Activated CD4-positive, alpha-beta T cell treated with anti-CD3 and anti-CD28 coated beads, Interleukin-2, amount 10 ng/mL, durations not matched to agents 24 days and 14 days (primary cell): ENCODE measurements around the gene NCOA4. TPM values are rescaled to one million over a fixed set of nuclear protein-coding genes. Genes with fewer than 3 reads are reported as not detected.
A peak's percentile ranks its signal among the peaks of the same experiment; 100 is the strongest.
"Not testable (repeated sequence)": the region's sequence is repeated elsewhere in the genome, so short reads cannot be mapped to it uniquely, and the experiment has no call there.

Experiments
- DNase-seq: peaks from one replicate; pipeline ENCODE4 v3.0.0; 2022
- H3K27ac Mint-ChIP-seq: one replicate; pipeline ENCODE4 v1.8.0; 2022; ENCODE audit warnings: mild to moderate bottlenecking, mixed read lengths
- H3K27me3 Mint-ChIP-seq: one replicate; pipeline ENCODE4 v1.8.0; 2022; ENCODE audit warnings: mixed read lengths
- H3K36me3 Mint-ChIP-seq: one replicate; pipeline ENCODE4 v1.8.0; 2022; ENCODE audit warnings: low read depth, mild to moderate bottlenecking, mixed read lengths
- H3K4me1 Mint-ChIP-seq: one replicate; pipeline ENCODE4 v1.8.0; 2021; ENCODE audit warnings: mixed read lengths
- H3K4me3 Mint-ChIP-seq: one replicate; pipeline ENCODE4 v1.8.0; 2022; ENCODE audit warnings: mild to moderate bottlenecking, moderate library complexity, mixed read lengths
- H3K9me3 Mint-ChIP-seq: one replicate; pipeline ENCODE4 v1.8.0; 2021; ENCODE audit warnings: mixed read lengths
- intact Hi-C: fragments of 100-400 bp; cut with micrococcal nuclease; formaldehyde crosslinking; loops from one replicate; pipeline ENCODE4 v1.15.1; 2023
- total RNA-seq: library from RNA; stranded (reverse); gene quantifications from 2 replicates; pipeline ENCODE4 v1.2.3, GENCODE V29; 2022

Gene NCOA4
- total RNA-seq, 1 donor from 2014 or later = 98.2 TPM

GRCh38 chr10:46002916-46003693 lies 27.3 kb downstream of the NCOA4 start:
- H3K4me1 Mint-ChIP-seq = peaks cover 7% of the 10 kb centered on the region
- no peak overlapping the region for H3K27ac Mint-ChIP-seq
- DNase-seq = no peak
- no peak overlapping the region for H3K4me3 Mint-ChIP-seq
- intact Hi-C loops = no loop called here
- H3K36me3 Mint-ChIP-seq = peaks cover 64% of the 10 kb centered on the region
- no peaks in the 10 kb centered on the region for H3K9me3 Mint-ChIP-seq
- H3K27me3 Mint-ChIP-seq = no peaks in the 10 kb centered on the region

DNA sequence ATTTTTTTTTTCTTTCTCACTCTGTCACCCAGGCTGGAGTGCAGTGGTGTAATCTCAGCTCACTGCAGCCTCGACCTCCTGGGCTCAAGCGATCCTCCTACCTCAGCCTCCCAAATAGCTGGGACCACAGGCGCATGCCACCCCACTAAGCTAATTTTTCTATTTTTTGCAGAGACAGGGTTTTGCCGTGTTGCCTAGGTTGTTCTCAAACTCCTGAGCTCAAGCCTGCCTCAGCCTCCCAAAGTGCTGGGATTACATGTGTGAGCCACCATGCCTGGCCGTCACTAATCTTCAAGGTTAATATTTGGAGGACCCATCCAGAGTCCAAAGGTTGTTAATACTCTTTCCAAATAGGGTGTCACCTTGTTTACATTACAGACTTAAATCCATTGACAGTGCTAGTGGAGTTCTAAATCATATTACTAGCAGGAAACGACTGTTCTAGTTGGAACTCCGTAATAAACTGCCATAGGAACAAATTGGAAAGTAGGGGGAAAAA lies 28.2 kb downstream of the NCOA4 start:
- H3K27me3 Mint-ChIP-seq, H3K4me1 Mint-ChIP-seq, H3K27ac Mint-ChIP-seq, H3K9me3 Mint-ChIP-seq, intact Hi-C loops, DNase-seq, H3K4me3 Mint-ChIP-seq: not testable (repeated sequence)
- peaks cover 62% of the 10 kb centered on the region for H3K36me3 Mint-ChIP-seq

GRCh38 chr10:46001187-46001756 lies 29.2 kb downstream of the NCOA4 start:
- Mint-ChIP-seq H3K27ac (no peak overlapping the region), H3K9me3 (no peaks in the 10 kb centered on the region), H3K4me1 (peaks cover 4% of the 10 kb centered on the region), H3K4me3 (no peak overlapping the region), H3K27me3 (no peaks in the 10 kb centered on the region), H3K36me3 (peaks cover 55% of the 10 kb centered on the region)
- no peak for DNase-seq
- intact Hi-C loops = no loop called here

- Mint-ChIP-seq H3K36me3 (peaks cover 53% of the 10 kb centered on the region), H3K27ac (no peak overlapping the region), H3K4me3 (no peak overlapping the region), H3K27me3 (no peaks in the 10 kb centered on the region), H3K9me3 (no peaks in the 10 kb centered on the region), H3K4me1 (peaks cover 4% of the 10 kb centered on the region)
- intact Hi-C loops = no loop called here
- DNase-seq = no peak
Measured at GRCh38 chr10:46000538-46000937, 29.9 kb downstream of the NCOA4 start.

DNA sequence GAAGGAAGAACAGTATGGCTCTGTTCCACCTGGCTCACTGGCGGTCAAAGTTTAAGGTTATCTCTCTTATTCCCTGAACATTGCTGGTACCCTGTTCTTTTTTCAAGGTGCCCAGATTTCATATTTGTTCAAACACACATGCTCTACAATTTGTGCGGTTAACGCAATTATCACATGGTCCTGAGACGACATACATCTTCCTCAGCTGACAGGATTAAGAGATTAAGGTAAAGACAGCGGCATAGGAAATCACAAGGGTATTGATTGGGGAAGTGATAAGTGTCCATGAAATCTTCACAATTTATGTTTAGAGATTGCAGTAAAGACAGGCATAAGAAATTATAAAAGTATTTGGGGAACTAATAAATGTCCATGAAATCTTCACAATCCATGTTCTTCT lies 30.5 kb downstream of the NCOA4 start:
- H3K4me3 Mint-ChIP-seq, H3K27me3 Mint-ChIP-seq, H3K27ac Mint-ChIP-seq, intact Hi-C loops, DNase-seq, H3K4me1 Mint-ChIP-seq, H3K9me3 Mint-ChIP-seq: not testable (repeated sequence)
- peaks cover 49% of the 10 kb centered on the region for H3K36me3 Mint-ChIP-seq

DNA sequence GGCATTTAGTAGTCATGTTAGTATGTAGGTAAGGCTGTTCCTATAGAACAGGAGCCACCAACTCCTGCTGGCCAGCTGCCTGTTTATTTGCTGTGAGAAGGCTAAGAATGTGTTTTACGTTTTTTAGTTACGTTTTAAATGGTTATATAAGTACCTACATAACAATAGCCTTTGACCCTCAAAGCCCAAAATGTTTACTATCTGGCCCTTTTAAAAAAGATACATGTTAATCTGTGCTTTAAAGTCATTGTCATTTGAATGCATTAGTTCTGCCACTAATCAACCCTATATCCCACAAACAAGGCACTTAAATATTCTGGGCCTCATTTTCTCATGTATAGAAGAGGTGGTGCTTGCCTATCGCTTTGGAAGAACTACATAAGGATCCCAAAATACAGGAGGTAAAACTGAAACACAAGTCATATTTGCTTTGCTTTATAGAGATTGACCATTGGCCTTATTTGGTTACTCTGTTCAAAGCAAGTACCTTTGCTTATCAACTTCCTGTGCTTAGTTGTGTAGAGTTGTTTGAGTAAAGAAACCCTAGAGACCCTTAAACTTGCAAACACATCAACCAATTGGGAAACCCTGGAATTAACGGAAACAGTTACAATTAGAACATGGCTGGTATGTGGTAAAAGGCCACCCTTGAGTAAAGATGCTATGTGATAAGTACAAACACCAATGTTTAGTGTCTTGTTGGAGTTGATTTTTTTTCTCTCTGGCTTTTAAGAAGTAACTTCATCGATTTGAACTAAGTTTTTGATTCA lies 32.2 kb downstream of the NCOA4 start:
- Mint-ChIP-seq H3K27ac (no peak overlapping the region), H3K9me3 (no peaks in the 10 kb centered on the region), H3K4me3 (no peak overlapping the region), H3K27me3 (no peaks in the 10 kb centered on the region), H3K36me3 (peaks cover 48% of the 10 kb centered on the region), H3K4me1 (peaks cover 4% of the 10 kb centered on the region)
- intact Hi-C loops = no loop called here
- no peak for DNase-seq

DNA sequence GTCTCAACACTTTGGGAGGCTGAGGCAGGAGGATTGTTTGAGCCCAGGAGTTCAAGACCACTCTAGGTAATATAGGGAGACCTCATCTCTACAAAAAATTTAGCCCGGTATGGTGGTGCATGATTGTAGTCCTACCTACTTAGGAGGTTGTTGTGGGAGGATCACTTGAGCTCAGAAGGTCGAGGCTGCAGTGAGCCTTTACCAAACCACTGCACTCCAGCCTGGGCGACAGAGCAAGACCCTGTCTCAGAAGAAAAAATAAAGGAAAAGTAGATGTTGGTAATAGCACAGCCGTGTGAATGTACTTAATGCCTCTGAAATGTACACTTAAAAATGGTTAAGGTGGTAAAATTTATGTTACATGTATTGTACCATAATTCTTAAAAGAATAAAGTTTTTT lies 32.9 kb downstream of the NCOA4 start:
- Mint-ChIP-seq H3K27me3 (no peaks in the 10 kb centered on the region), H3K27ac (no peak overlapping the region), H3K9me3 (no peaks in the 10 kb centered on the region), H3K4me1 (peaks cover 4% of the 10 kb centered on the region), H3K4me3 (no peak overlapping the region), H3K36me3 (peaks cover 49% of the 10 kb centered on the region)
- no peak for DNase-seq
- intact Hi-C loops = no loop called here

DNA sequence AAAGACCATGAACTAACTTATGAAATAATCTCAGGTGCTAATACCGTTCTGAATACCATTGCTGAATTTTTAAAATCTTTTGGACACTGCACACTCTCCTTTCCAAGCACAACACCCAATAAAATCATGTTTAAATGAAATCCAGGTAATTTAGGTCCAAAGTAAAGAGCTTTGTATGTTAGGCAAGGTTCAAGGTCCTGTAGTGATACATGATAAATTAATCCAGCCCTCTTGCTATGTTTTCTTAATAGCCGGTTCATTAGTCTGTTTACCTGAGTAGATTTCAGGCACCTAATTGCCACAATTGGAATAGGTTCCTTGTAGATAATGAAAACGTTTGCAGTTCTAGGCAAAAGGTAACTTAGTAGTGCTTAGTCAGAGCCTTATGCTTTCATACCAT lies 44.8 kb downstream of the NCOA4 start:
- intact Hi-C loops, DNase-seq, H3K27ac Mint-ChIP-seq, H3K4me1 Mint-ChIP-seq, H3K9me3 Mint-ChIP-seq, H3K4me3 Mint-ChIP-seq, H3K27me3 Mint-ChIP-seq: not testable (repeated sequence)
- peaks cover 27% of the 10 kb centered on the region for H3K36me3 Mint-ChIP-seq

GRCh38 chr10:45984473-45984872 lies 46.0 kb downstream of the NCOA4 start:
- H3K9me3 Mint-ChIP-seq, intact Hi-C loops, H3K27ac Mint-ChIP-seq, H3K4me3 Mint-ChIP-seq, H3K27me3 Mint-ChIP-seq, H3K4me1 Mint-ChIP-seq, DNase-seq: not testable (repeated sequence)
- peaks cover 25% of the 10 kb centered on the region for H3K36me3 Mint-ChIP-seq

GRCh38 chr10:45983538-45984186 lies 46.8 kb downstream of the NCOA4 start:
- H3K4me1 Mint-ChIP-seq, H3K4me3 Mint-ChIP-seq, H3K27ac Mint-ChIP-seq, intact Hi-C loops, H3K9me3 Mint-ChIP-seq, H3K27me3 Mint-ChIP-seq: not testable (repeated sequence)
- H3K36me3 Mint-ChIP-seq = peaks cover 23% of the 10 kb centered on the region
- peak; percentile 86 for DNase-seq

DNA sequence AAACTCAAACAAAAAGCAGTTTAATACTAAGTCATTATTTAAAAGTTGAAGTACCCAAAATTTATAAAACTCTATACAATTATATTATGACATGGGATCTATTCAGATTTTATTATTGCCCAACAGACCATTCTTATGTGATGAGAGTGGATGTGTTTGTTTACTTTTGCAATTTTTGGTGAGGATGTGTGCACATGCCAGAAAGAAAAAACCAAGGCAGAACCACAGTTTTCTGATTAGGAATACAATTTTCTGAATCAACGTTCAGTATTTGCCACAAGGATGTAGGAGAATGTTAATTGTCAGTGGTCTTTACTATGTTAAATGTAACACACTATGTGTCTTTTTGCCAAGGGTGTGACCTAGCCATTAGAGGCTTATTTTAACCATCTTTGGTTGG lies 49.1 kb downstream of the NCOA4 start:
- DNase-seq, H3K9me3 Mint-ChIP-seq, H3K4me1 Mint-ChIP-seq, intact Hi-C loops, H3K4me3 Mint-ChIP-seq, H3K27ac Mint-ChIP-seq, H3K27me3 Mint-ChIP-seq: not testable (repeated sequence)
- peaks cover 25% of the 10 kb centered on the region for H3K36me3 Mint-ChIP-seq

DNA sequence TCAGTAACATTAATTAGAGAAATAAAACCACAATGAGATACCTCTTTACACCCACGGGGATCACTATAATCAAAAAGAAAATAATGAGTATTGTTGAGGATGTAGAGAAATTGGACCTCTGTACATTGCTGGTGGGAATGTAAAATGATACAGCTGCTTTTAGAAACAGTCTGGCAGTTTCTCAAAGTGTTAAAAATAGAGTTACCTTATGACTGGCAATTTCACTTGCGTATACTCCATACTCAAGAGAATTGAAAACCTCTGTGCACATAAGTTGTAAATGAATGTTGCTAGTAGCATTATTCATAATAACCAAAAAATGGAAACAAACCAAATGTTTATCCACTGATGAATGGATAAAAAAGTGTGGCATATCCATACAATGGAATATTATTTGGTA lies 51.9 kb downstream of the NCOA4 start:
- H3K9me3 Mint-ChIP-seq, H3K27ac Mint-ChIP-seq, intact Hi-C loops, H3K27me3 Mint-ChIP-seq, DNase-seq, H3K4me3 Mint-ChIP-seq: not testable (repeated sequence)
- peaks cover 25% of the 10 kb centered on the region for H3K36me3 Mint-ChIP-seq
- H3K4me1 Mint-ChIP-seq = peaks cover 12% of the 10 kb centered on the region

DNA sequence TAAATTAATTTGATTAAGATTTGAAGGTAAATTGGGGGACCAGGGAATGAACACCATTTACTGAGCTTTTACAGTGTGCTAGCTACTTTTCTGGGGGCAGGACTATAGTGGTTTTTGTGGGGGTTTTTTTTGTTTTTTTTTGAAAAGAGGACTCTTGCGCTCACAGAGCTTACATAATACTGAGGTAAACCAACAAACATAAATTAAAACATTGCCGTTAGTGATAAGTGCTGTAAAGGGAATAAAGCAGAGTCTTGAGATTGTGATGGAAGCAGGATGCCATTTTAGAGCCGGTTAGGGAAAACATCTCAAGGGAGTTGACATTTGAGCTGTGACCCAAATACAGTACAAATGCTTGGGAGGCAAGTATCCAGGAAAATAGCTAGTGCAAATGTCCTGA lies 56.4 kb downstream of the NCOA4 start:
- intact Hi-C loops, H3K27me3 Mint-ChIP-seq: not testable (repeated sequence)
- peaks cover 27% of the 10 kb centered on the region for H3K4me1 Mint-ChIP-seq

DNA sequence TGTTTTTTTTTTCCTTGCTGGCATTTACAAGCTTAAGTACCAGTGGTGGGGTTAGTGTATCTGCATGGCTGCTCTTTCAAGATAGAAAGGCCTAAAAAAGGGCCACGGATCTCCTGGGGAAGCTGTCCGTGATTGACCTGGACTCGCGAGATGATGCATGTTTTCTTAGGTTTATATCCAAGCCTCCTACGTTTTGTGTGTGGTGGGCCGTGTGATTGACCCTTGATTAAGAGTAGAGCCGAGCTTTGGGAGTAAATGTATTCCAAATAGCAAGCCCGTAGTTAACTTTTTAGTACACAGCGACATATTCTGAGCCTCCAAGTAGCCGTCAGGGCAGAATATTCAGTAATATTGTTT lies 57.6 kb downstream of the NCOA4 start:
- H3K4me1 Mint-ChIP-seq = peaks cover 26% of the 10 kb centered on the region
- H3K9me3 Mint-ChIP-seq, H3K27me3 Mint-ChIP-seq: not testable (repeated sequence)
- H3K4me3 Mint-ChIP-seq = peak overlapping the region; percentile 98
- peak overlapping the region; percentile 94 for H3K27ac Mint-ChIP-seq
- DNase-seq = peak; percentile 56
- peaks cover 23% of the 10 kb centered on the region for H3K36me3 Mint-ChIP-seq
- intact Hi-C loops = loop anchor here (2.0 kb wide), 1 partner anchor 58 kb away; the partner anchor contains the start of gene NCOA4

More for the DNA sequence above, 56.4 kb downstream of the NCOA4 start:
- not testable (repeated sequence) for H3K9me3 Mint-ChIP-seq, DNase-seq, H3K27ac Mint-ChIP-seq
- H3K36me3 Mint-ChIP-seq = peaks cover 26% of the 10 kb centered on the region
- H3K4me3 Mint-ChIP-seq = peak overlapping the region; percentile 51
